HepG2 (cell line): Measurements from ENCODE around the gene PRCD. TPM values are rescaled to one million over a fixed set of nuclear protein-coding genes. Genes with fewer than 3 reads are reported as not detected.
A peak's percentile ranks its signal among the peaks of the same experiment; 100 is the strongest.

ENCODE experiments used
- FOXP1 ChIP-seq, 2 experiments: fragments of 450-650 bp in 1 of 2; IDR thresholded peaks; 2 replicates each; pipeline ENCODE4 v1.6.1; 2017 to 2018; ENCODE audit warnings: antibody characterized with exemption in 1 of 2
- HNRNPH1 ChIP-seq: fragments of 200-400 bp; formaldehyde crosslinking; optimal IDR thresholded peaks from 2 replicates; pipeline ENCODE3; 2017; ENCODE audit warnings: mild to moderate bottlenecking, low read depth, low read length
- HNRNPL ChIP-seq: fragments of 200-400 bp; formaldehyde crosslinking; IDR thresholded peaks from 2 replicates; pipeline ENCODE4 v1.6.1; 2017; ENCODE audit warnings: mild to moderate bottlenecking, low read depth, low read length
- IKZF4 ChIP-seq: sonication (generic); formaldehyde crosslinking; IDR thresholded peaks from 2 replicates; pipeline ENCODE4 v1.5.1; 2020; ENCODE audit warnings: borderline replicate concordance, mild to moderate bottlenecking, low read depth, missing genetic modification reagents; ENCODE audit errors: not compliant biosample characterization
- KMT2A ChIP-seq: sonication (generic); formaldehyde crosslinking; IDR thresholded peaks from 2 replicates; pipeline ENCODE4 v1.4.0; 2020; ENCODE audit warnings: missing genetic modification reagents
- PHF5A ChIP-seq: IDR thresholded peaks from one replicate; pipeline ENCODE4 v1.6.1; 2018; ENCODE audit warnings: low read depth, missing genetic modification reagents; ENCODE audit not compliant: unreplicated experiment
- SMARCE1 ChIP-seq: fragments of 450-650 bp; IDR thresholded peaks from 2 replicates; pipeline ENCODE4 v1.6.1; 2017; ENCODE audit warnings: borderline replicate concordance
- SNAI1 ChIP-seq: sonication (generic); formaldehyde crosslinking; IDR thresholded peaks from 2 replicates; pipeline ENCODE4 v1.5.0; 2020; ENCODE audit warnings: mild to moderate bottlenecking, missing genetic modification reagents, borderline replicate concordance
- THAP11 ChIP-seq: IDR thresholded peaks from 2 replicates; pipeline ENCODE4 v1.6.1; 2016; ENCODE audit warnings: missing biosample characterization, missing genetic modification reagents
- ZNF501 ChIP-seq: sonication (generic); formaldehyde crosslinking; IDR thresholded peaks from 2 replicates; pipeline ENCODE4 v1.5.1; 2020; ENCODE audit warnings: mild to moderate bottlenecking, moderate library complexity, missing genetic modification reagents
- ZNF782 ChIP-seq: sonication (generic); formaldehyde crosslinking; IDR thresholded peaks from 2 replicates; pipeline ENCODE4 v1.4.0; 2020; ENCODE audit warnings: missing genetic modification reagents, mild to moderate bottlenecking, borderline replicate concordance
- polyA plus RNA-seq, 8 experiments: library from polyadenylated mRNA; depleted of rRNA in 3 of 8; stranded (reverse) in 7 of 8; unstranded in 1 of 8; fragments of >200 nt; fragmentation: Illumina TruSeq in 4 of 8; extraction: Trizol in 4 of 8; gene quantifications; 2 replicates each; pipeline versions ENCODE4 v1.2.1 to v1.2.3, GENCODE V29; 2011 to 2016; ENCODE audit warnings: low read depth in 4 of 8, missing spikeins in 1 of 8, mixed read lengths in 1 of 8; ENCODE audit not compliant: insufficient read depth in 1 of 8
- total RNA-seq, 5 experiments: library from RNA; depleted of rRNA; stranded (reverse); fragments of >200 nt; fragmentation: Illumina TruSeq; extraction: Trizol; gene quantifications; 2 replicates each; pipeline ENCODE4 v1.2.3, GENCODE V29; 2016; ENCODE audit warnings: low read depth in 1 of 5
- TF ChIP-seq, protein P1 (sequence below), 2 experiments: sonication (generic) in 1 of 2; formaldehyde crosslinking in 1 of 2; IDR thresholded peaks; 2 replicates each; pipeline versions ENCODE4 v1.4.0 to v1.6.1; 2018 to 2020; ENCODE audit warnings: missing genetic modification reagents in 2 of 2, borderline replicate concordance in 1 of 2, low read depth in 1 of 2, mild to moderate bottlenecking in 1 of 2, missing biosample characterization in 1 of 2
- TF ChIP-seq, protein P2 (sequence below): sonication (generic); formaldehyde crosslinking; IDR thresholded peaks from 2 replicates; pipeline ENCODE4 v1.4.0; 2020; ENCODE audit warnings: missing genetic modification reagents
- TF ChIP-seq, protein P3 (sequence below): sonication (generic); formaldehyde crosslinking; IDR thresholded peaks from 2 replicates; pipeline ENCODE4 v1.5.0; 2020; ENCODE audit warnings: missing genetic modification reagents

The PRCD gene
- total and polyA plus RNA-seq, 2 of the 13 experiments (the other 11 are each of a cell fraction or from before 2014, with no cell fraction given): 0.51 TPM; not detected in 1

DNA sequence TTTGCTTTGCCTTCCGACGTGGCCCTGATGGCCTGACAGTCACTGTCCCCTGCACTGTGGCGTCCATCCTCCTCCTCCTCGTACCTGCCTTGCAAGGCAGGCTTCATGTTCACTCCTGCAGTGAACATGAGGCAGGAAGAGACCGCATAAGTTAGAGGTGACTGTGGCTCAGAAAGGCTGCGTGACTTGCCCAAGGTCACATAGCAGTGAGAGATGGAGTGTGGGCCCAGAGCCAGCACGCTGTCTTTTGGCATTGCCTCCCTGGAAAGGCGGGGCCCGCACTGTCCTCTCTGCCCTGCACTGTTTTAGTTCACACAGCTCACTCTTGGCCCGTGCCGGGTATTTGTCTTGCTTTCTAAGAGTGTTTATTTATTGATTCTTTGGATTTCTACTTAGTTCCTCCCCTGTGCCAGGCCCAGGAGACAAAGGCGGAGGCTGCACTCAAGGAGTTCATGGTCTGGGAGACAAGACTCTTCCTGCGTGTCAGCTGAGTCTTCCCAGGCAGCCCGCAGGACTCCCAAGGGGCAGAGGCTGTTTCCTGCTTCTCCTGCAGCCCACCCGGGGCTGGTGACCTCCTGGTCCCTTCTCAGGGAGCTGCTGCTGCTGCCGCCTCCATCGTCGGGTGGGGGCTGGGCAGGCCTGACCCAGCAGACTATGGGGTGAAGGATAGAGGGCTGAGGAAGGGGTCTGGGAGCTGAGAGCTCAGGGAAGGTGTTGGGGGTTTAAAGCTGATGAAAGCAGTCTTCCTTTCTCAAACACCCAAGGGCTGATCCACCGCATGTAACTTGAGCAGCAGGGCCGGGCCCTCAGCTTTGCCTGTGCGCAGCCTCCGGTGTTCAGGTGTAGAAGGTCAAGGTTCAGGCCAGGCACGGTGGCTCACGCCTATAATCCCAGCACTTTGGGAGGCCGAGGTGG lies 15.0 kb upstream of the PRCD start (continued):
- TF ChIP-seq FOXP1 (IDR thresholded peaks at IDR 0.05) (no peak), FOXP1 (CRISPR knock-in tag; IDR thresholded peaks at IDR 0.05) (peak; percentile 82), HNRNPH1 (no peak), IKZF4 (CRISPR knock-in tag) (peak; percentile 80), ZNF782 (CRISPR knock-in tag) (peak; percentile 22; the same call in 1 of the 2 replicates), THAP11 (CRISPR knock-in tag) (peak; percentile 59), ZNF501 (CRISPR knock-in tag) (peak; percentile 70), SNAI1 (CRISPR knock-in tag) (no peak), HNRNPL (no peak), KMT2A (CRISPR knock-in tag) (no peak; the same call in none of the 2 replicates), SMARCE1 (no peak), PHF5A (CRISPR knock-in tag) (no peak)
- TF ChIP-seq, protein P1, sequence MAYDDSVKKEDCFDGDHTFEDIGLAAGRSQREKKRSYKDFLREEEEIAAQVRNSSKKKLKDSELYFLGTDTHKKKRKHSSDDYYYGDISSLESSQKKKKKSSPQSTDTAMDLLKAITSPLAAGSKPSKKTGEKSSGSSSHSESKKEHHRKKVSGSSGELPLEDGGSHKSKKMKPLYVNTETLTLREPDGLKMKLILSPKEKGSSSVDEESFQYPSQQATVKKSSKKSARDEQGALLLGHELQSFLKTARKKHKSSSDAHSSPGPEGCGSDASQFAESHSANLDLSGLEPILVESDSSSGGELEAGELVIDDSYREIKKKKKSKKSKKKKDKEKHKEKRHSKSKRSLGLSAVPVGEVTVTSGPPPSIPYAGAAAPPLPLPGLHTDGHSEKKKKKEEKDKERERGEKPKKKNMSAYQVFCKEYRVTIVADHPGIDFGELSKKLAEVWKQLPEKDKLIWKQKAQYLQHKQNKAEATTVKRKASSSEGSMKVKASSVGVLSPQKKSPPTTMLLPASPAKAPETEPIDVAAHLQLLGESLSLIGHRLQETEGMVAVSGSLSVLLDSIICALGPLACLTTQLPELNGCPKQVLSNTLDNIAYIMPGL (CRISPR knock-in tag; IDR thresholded peaks at IDR 0.05; ENCODE audit: borderline replicate concordance in 1 of 2, low read depth in 1 of 2): no peak
- TF ChIP-seq, protein P2, sequence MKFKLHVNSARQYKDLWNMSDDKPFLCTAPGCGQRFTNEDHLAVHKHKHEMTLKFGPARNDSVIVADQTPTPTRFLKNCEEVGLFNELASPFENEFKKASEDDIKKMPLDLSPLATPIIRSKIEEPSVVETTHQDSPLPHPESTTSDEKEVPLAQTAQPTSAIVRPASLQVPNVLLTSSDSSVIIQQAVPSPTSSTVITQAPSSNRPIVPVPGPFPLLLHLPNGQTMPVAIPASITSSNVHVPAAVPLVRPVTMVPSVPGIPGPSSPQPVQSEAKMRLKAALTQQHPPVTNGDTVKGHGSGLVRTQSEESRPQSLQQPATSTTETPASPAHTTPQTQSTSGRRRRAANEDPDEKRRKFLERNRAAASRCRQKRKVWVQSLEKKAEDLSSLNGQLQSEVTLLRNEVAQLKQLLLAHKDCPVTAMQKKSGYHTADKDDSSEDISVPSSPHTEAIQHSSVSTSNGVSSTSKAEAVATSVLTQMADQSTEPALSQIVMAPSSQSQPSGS (CRISPR knock-in tag): no peak
- TF ChIP-seq, protein P3, sequence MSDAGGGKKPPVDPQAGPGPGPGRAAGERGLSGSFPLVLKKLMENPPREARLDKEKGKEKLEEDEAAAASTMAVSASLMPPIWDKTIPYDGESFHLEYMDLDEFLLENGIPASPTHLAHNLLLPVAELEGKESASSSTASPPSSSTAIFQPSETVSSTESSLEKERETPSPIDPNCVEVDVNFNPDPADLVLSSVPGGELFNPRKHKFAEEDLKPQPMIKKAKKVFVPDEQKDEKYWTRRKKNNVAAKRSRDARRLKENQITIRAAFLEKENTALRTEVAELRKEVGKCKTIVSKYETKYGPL (CRISPR knock-in tag): no peak; the same call in 1 of the 2 replicates
